Activated CD8-positive, alpha-beta memory T cell treated with anti-CD3 and anti-CD28 coated beads for 36 hours (primary cell): Measurements from ENCODE around the gene IMP3. TPM values are rescaled to one million over a fixed set of nuclear protein-coding genes. Genes with fewer than 3 reads are reported as not detected.

Experiments
- CTCF ChIA-PET: fragments of 350-600 bp; sonication (Branson Sonifier 250); formaldehyde crosslinking; loops from one replicate; lab custom pipeline; 2021; ENCODE audit warnings: antibody characterized with exemption; lab: Charles Lee
- POLR2A ChIA-PET: fragments of 350-600 bp; sonication (Branson Sonifier 250); formaldehyde crosslinking; loops from one replicate; lab custom pipeline; 2021; ENCODE audit warnings: antibody characterized with exemption; lab: Charles Lee
- total RNA-seq, 2 experiments: library from RNA; stranded (reverse); gene quantifications; one replicate each; pipeline ENCODE4 v1.2.3, GENCODE V29; 2021

IMP3 gene
- total RNA-seq, 2 experiments from 2014 or later: 127 to 132 TPM

DNA sequence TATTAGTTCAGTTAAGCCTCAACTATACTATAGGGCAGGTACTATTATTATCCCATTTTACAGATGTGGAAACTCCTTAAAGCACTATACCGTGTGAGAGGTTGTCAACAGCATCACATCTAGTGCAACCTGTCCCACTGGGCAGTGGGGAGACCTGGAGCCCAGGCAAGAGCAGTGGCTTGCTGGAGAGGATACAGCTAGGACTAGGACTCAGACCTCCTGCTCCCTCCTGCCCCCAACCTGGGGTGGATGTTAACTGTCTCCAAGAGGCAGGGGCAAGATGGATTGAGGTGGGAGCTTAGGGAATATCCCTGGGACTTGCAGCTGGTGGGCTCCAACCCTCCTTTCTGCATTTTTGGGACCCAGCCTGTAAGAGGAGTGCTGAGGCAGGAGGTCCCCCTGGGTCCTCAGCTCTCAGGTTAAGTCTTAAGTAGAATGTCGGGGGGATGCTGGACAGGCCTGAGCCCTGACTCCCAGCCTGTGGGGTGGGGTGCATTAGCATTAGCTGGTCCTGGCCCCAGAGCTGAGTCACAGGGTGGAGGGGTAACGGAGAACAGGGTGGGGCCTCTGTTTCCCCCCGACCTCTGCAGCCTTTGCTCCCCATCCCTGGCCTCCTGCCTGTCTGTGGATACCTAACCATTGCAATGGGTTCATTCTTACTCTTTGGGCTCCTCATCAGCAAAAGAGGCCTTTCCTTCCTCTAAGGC is 14.3 kb upstream of the IMP3 start:
- ChIA-PET CTCF (no interaction called here), POLR2A (no interaction called here)

GRCh38 chr15:75653347-75653913 is 13.4 kb upstream of the IMP3 start:
- ChIA-PET CTCF (no interaction called here), POLR2A (no interaction called here)

DNA sequence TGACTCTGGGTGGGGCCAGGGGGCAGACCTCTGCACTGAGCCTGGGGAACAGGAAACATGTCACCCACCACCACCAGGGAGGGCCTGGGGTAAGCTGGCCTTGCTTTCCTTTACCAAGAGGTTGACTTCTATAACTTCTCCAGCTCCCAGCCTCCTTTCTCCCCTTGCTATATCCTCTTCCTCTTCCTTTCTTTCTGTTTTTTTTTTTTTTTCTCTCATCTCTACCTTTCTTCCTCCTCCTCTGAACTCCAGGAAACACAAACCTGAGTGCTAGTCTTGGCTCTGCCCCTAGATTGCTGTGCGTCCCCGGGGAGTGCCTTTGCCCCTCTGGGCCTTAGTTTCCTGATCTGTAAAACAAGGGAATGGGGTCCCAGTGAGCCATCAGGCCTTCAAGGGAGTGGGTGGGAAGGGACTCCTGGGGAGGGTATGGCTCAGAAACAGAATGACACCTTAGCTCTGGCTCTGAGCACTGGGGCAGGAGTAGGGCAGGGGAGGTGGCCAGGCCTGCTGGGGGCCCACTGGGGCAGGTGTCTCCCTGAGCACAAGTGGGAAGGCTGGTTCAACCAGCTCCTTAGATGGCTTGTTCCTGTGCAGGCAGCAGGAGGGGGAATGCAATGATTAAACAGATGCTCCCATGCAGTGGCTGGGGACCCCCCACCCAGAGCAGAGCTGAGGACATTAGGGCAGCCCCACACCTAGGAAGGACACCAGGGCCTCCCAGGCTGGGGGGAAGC is 12.0 kb upstream of the IMP3 start:
- POLR2A ChIA-PET: interaction anchor here (0.6 to 1.8 kb wide), 3 partner anchors 12 to 196 kb away, joined by 3 to 7 read pairs (median 4); partner anchors contain the start of gene IMP3
- CTCF ChIA-PET: interaction anchor here (0.5 to 1.1 kb wide), 3 partner anchors 12 to 151 kb away, joined by 3 read pairs; partner anchors contain the start of gene IMP3

DNA sequence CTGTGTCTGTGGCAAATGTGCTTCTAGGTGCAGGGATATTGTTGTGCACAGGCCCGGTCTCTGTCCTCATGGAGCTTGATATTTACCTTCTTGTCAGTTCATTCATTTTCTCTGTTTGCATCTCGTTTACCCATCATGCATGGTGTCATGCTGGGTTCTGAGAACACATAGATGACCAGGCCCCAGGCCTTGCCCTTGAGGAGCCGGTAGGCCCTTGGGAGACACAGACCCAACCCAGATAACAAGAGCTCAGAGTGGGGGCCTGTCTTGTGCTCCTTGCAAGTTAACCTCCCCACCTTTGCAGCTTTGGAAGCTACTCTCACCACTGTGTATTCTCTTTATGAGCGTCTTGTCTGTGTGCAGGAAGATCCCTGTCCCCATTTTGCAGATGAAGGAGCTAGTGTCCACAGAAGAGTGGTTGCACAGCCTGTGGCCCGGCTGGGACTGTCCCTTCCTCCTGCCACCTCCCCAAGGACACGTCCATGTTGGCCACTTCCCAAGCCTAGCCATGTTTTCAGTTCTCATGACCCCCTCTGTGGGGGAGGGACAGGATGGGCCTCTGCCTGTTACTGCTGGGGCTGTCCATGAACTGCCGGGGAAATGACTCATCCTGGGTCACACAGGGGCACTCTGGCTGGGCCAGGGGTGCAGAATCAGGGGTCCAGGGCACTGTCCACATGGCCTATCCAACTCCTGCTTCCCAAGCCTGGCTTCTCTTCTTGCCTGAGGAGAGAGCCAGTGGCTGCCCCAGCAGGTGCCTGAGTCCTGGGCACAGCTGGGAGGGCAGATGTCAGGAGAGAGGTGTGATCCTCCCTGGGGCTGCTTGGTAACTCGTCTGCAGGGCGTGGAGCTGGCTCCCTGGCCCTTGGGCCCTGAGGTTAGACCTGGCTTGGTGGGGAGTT is 11.1 kb upstream of the IMP3 start:
- POLR2A ChIA-PET: interaction anchor here (0.6 to 1.8 kb wide), 3 partner anchors 11 to 195 kb away, joined by 3 to 7 read pairs (median 4); partner anchors contain the start of gene IMP3
- CTCF ChIA-PET: interaction anchor here (0.9 to 1.1 kb wide), 2 partner anchors 11 to 35 kb away, joined by 3 read pairs; partner anchors contain the start of gene IMP3

- CTCF ChIA-PET: no interaction called here
- POLR2A ChIA-PET: no interaction called here
These were observed 9.8 kb upstream of the IMP3 start for GRCh38 chr15:75649848-75650247.

GRCh38 chr15:75649045-75649761 is 9.2 kb upstream of the IMP3 start:
- ChIA-PET POLR2A (no interaction called here), CTCF (interaction anchor here (0.5 kb wide), 1 partner anchor 8 kb away, joined by 3 read pairs; no protein-coding TSS in a partner anchor)

DNA sequence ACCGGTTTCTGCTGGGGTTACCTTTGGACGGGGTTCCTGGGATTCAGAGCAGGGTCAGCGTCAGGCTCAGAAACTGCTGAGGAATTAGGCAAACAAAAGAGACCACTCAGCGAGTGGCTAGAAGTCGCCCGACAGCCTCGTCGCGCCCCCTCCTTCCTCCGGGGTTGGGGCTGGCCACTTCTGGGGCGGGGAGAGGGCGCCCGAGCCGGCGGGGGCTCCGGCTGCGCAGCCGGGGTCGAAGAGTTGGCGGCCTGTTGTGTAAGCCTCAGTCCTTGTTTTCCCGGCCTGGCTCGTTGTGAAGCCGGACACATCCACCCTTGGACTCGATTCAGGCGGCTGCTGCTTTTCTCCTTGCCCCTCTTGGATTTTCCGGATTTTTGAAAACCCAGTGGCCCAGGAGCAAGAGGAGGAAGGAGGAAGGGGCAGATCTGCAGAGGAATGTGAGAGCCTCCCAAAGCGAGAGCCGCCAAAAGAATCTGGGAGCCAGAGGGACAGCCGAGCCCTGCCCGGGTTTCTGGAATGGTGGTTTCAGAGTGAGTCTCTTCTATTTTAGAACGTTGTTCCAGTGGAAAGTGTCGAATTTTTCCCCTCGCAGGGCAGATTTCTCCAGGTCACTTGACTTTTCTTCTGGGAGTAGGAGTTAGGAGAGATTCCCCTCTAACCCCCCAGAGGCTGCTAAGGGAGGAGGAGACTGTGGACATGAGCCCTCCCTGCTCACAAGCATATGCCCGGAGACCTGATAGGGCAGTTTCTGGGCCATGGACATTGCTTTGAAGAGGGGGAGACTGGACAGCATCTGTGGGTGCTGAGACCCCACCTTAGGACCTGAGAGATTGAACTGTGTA is 8.4 kb upstream of the IMP3 start:
- CTCF ChIA-PET: interaction anchor here (0.5 to 2.4 kb wide), 8 partner anchors 7 to 281 kb away, joined by 3 to 9 read pairs (median 3); partner anchors contain the start of gene PTPN9
- POLR2A ChIA-PET: interaction anchor here (0.5 to 1.9 kb wide), 5 partner anchors 23 to 280 kb away, joined by 4 to 11 read pairs (median 5); partner anchors contain the start of genes MAN2C1 and SNUPN

DNA sequence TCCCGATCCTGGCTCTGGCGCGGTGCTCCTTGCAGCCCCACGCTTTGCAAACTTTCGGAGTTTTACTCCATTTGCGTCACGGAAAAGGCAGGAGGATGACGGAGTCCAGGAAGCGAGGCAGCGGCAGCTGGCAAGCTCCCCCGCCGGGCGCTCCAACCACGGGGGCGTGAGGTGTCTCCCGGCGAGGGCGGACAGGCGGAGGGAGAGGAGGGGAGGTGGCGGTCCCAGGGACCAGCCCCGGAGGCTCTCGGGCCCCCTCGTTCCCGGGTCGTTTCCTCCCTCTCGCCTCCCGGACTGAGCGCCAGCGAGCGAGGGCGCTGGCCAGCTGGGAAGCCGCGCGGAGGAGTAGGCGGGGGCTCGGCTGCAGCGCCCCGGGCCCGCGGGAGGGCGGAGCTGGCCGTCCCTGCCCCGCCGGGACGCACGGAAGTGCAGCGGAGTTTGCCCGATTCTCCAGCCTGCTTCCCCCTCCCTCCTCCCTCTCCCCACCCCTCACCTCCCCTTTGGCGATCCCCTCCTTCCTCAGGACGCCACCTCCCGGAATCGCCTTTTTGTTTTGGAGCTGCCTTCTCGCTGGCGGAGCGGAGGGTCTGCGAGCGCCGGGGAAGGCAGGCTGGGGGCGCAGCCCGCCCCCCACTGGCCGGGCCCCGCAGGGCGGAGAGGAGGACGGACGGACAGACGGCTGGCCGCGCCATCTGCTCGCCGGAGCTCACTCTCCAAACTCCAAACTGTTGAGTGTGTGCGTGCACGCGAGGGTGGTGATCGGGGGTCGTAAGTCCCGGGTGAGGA is 7.5 kb upstream of the IMP3 start, which contains the start of gene SNX33:
Gene SNX33, plus strand, starts transcription at position 543 of the 786 bp plus-strand sequence. CDS start 1,191 bp downstream, outside the sequence.
- ChIA-PET POLR2A (interaction anchor here (0.5 to 1.9 kb wide), 9 partner anchors 9 to 279 kb away, joined by 3 to 11 read pairs (median 5); partner anchors contain the start of genes MAN2C1, PTPN9, SIN3A and SNUPN), CTCF (interaction anchor here (0.9 to 2.4 kb wide), 8 partner anchors 9 to 280 kb away, joined by 3 to 9 read pairs (median 3); partner anchors contain the start of gene PTPN9)

GRCh38 chr15:75646944-75647364 is 6.9 kb upstream of the IMP3 start:
- ChIA-PET POLR2A (interaction anchor here (0.5 to 1.9 kb wide), 8 partner anchors 9 to 506 kb away, joined by 3 to 11 read pairs (median 5); partner anchors contain the start of genes MAN2C1, PTPN9, SIN3A and SNUPN), CTCF (interaction anchor here (0.9 to 2.4 kb wide), 6 partner anchors 8 to 279 kb away, joined by 3 to 9 read pairs (median 3); no protein-coding TSS in a partner anchor)

- ChIA-PET CTCF (interaction anchor here (0.7 to 2.4 kb wide), 3 partner anchors 37 to 279 kb away, joined by 3 to 9 read pairs (median 4); no protein-coding TSS in a partner anchor), POLR2A (interaction anchor here (0.5 to 1.9 kb wide), 5 partner anchors 8 to 506 kb away, joined by 3 to 11 read pairs (median 4); partner anchors contain the start of genes MAN2C1 and PTPN9)
These were observed 6.3 kb upstream of the IMP3 start for GRCh38 chr15:75646112-75646943.

DNA sequence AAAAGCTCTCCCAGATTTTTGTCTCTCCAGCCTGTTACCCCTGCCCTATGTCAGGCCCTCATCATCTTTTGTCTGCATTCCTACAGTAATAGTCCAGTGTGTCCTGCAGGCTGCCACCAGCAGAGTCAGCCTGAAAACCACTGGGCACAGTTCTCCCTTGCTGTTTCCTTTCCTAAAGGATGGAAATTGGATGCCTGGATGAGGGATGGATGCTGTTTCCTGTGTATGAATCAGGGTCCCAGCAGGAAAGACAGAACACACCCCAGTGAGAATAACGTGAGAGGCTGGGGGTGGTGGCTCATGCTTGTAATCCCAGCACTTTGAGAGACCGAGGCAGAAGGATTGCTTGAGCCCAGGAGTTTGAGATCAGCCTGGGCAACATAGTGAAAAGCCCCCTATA is 4.4 kb upstream of the IMP3 start:
- CTCF ChIA-PET: interaction anchor here (0.7 kb wide), 1 partner anchor 50 kb away, joined by 4 read pairs; no protein-coding TSS in a partner anchor
- POLR2A ChIA-PET: no interaction called here

GRCh38 chr15:75641603-75642002 is 1.6 kb upstream of the IMP3 start:
- CTCF ChIA-PET: interaction anchor here (0.7 to 2.4 kb wide), 7 partner anchors 7 to 273 kb away, joined by 3 to 21 read pairs (median 4); partner anchors contain the start of genes MAN2C1 and PTPN9
- POLR2A ChIA-PET: interaction anchor here (0.7 to 4.3 kb wide), 3 partner anchors 63 to 293 kb away, joined by 4 to 73 read pairs (median 15); partner anchors contain the start of genes PTPN9 and SIN3A

DNA sequence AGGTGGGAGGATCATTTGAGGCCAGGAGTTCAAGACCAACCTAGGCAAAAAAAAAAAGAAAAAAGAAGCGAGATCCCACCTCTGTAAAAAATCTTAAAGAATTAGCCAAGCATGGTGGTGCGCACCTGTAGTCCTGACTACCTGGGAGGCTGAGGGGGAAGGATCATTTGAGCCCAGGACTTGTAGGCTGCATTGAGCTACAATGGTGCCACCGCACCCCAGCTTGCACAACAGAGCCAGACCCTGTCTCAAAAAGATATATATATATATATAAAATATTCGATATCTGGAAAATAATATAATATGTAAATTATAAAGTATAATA is 1.1 kb upstream of the IMP3 start:
- ChIA-PET POLR2A (interaction anchor here (2.2 to 4.3 kb wide), 4 partner anchors 15 to 273 kb away, joined by 15 to 73 read pairs (median 32); partner anchors contain the start of genes MAN2C1, PTPN9, SIN3A and SNUPN), CTCF (interaction anchor here (0.7 to 5.5 kb wide), 11 partner anchors 8 to 273 kb away, joined by 3 to 25 read pairs (median 4); partner anchors contain the start of genes MAN2C1, PTPN9, SNUPN and UBE2Q2)
